ENCODE results near the gene CGB5.
"Not testable (repeated sequence)": the region's sequence is repeated elsewhere in the genome, so short reads cannot be mapped to it uniquely, and the experiment has no call there.

The CGB5 gene

GRCh38 chr19:49043548-49043947, at the start of gene CGB5:
CGB5 (plus strand) TSS chr19:49043848; CDS start chr19:49044210, 362 bp downstream.
- DNase-seq: not testable (repeated sequence)

GRCh38 chr19:48994035-48994386, 49.6 kb upstream of the CGB5 start:
- DNase-seq: no peak

GRCh38 chr19:48997972-48998371, 45.7 kb upstream of the CGB5 start:
- DNase-seq: peak; percentile 81

GRCh38 chr19:48999481-49000325, 43.9 kb upstream of the CGB5 start:
- peak; percentile 81 for DNase-seq

- DNase-seq: no peak
Observed at GRCh38 chr19:49004133-49004532, 39.5 kb upstream of the CGB5 start.

GRCh38 chr19:49004964-49005614, 38.6 kb upstream of the CGB5 start:
- no peak for DNase-seq

- no peak for DNase-seq
Observed at GRCh38 chr19:49006905-49007304, 36.7 kb upstream of the CGB5 start.

GRCh38 chr19:49009828-49010227, 33.8 kb upstream of the CGB5 start:
- DNase-seq: no peak

- DNase-seq: no peak
Observed at GRCh38 chr19:49010453-49010852, 33.2 kb upstream of the CGB5 start.

GRCh38 chr19:49011194-49011593, 32.5 kb upstream of the CGB5 start:
- no peak for DNase-seq

- DNase-seq: no peak
Observed at GRCh38 chr19:49014123-49014869, 29.4 kb upstream of the CGB5 start.

- no peak for DNase-seq
Observed at GRCh38 chr19:49014870-49015255, 28.8 kb upstream of the CGB5 start.

- no peak for DNase-seq
Observed at GRCh38 chr19:49016067-49016839, 27.4 kb upstream of the CGB5 start.

- DNase-seq: no peak
Observed at GRCh38 chr19:49017041-49017665, 26.5 kb upstream of the CGB5 start, which contains the start of gene LHB. LHB (minus strand) TSS chr19:49017091; CDS start chr19:49017081, 10 bp downstream.

GRCh38 chr19:49017666-49018351, 25.8 kb upstream of the CGB5 start:
- DNase-seq: peak; percentile 84

GRCh38 chr19:49018388-49019241, 25.0 kb upstream of the CGB5 start:
- DNase-seq: peak; percentile 67

- peak; percentile 85 for DNase-seq
Observed at GRCh38 chr19:49019242-49019932, 24.3 kb upstream of the CGB5 start.

GRCh38 chr19:49020342-49020741, 23.3 kb upstream of the CGB5 start:
- no peak for DNase-seq

- DNase-seq: no peak
Observed at GRCh38 chr19:49020931-49021895, 22.4 kb upstream of the CGB5 start.

Data from activated CD8-positive, alpha-beta memory T cell treated with anti-CD3 and anti-CD28 coated beads, Interleukin-2, amount 50 U/mL, for 48 hours (primary cell).